A172 (cell line): ENCODE data around the gene WASHC4. TPM values are rescaled to one million over a fixed set of nuclear protein-coding genes. Genes with fewer than 3 reads are reported as not detected.
A peak's percentile ranks its signal among the peaks of the same experiment; 100 is the strongest.

Source experiments
- DNase-seq: peaks from one replicate; pipeline ENCODE4 v3.0.0-alpha.2; 2015; ENCODE audit warnings: low spot score
- total RNA-seq: library from RNA; depleted of rRNA; stranded (reverse); fragments of >200 nt; shearing (Covaris generic); gene quantifications from 2 replicates; pipeline ENCODE4 v1.2.3, GENCODE V29; 2014; rRNA removed

The WASHC4 gene
- total RNA-seq, 1 experiment from 2014 or later = 52.1 TPM

- no peak for DNase-seq
Measured at GRCh38 chr12:105205322-105206048, 98.0 kb downstream of the WASHC4 start.

GRCh38 chr12:105206686-105207374 lies 99.3 kb downstream of the WASHC4 start:
- no peak for DNase-seq

GRCh38 chr12:105209091-105209490 lies 101.6 kb downstream of the WASHC4 start:
- DNase-seq = no peak

- peak; percentile 81 for DNase-seq
Measured at GRCh38 chr12:105212438-105212837, 104.9 kb downstream of the WASHC4 start.

- no peak for DNase-seq
Measured at GRCh38 chr12:105214148-105214547, 106.6 kb downstream of the WASHC4 start.

- peak; percentile 52 for DNase-seq
Measured at GRCh38 chr12:105214670-105215375, 107.3 kb downstream of the WASHC4 start.

GRCh38 chr12:105218434-105218833 lies 110.9 kb downstream of the WASHC4 start:
- no peak for DNase-seq

Other genes with a start within 250 kb of the WASHC4 start
- gene SLC41A2, start 149.4 kb upstream of the WASHC4 start, total RNA-seq = 22.3 and 34.7 TPM in 2 replicates
- gene NOPCHAP1, start 121.4 kb upstream of the WASHC4 start, total RNA-seq = 8.5 and 10.5 TPM in 2 replicates
- 0.09 and 0.34 TPM in 2 replicates for gene ALDH1L2, start 23.3 kb upstream of the WASHC4 start, total RNA-seq
- gene APPL2, start 128.4 kb downstream of the WASHC4 start, total RNA-seq = 41.6 and 46.4 TPM in 2 replicates
- gene C12orf75, start 223.0 kb downstream of the WASHC4 start, total RNA-seq = 251 and 335 TPM in 2 replicates